Neuron (in vitro differentiated cells): ENCODE measurements around the gene CLDN14.

ENCODE experiments used
- H2AFZ ChIP-seq: one replicate; pipeline ENCODE4 v1.6.1; 2013; ENCODE audit warnings: low read depth, mild to moderate bottlenecking, inconsistent platforms, low read length, moderate library complexity
- H3K27me3 ChIP-seq: one replicate; pipeline ENCODE4 v1.6.1; 2013; ENCODE audit warnings: low read length; ENCODE audit not compliant: insufficient read depth
- H3K36me3 ChIP-seq: one replicate; pipeline ENCODE4 v1.6.1; 2013; ENCODE audit warnings: low read length; ENCODE audit not compliant: insufficient read depth
- H3K4me1 ChIP-seq: one replicate; pipeline ENCODE4 v1.6.1; 2013; ENCODE audit warnings: low read length; ENCODE audit not compliant: insufficient read depth
- H3K4me3 ChIP-seq: 2 replicates; pipeline ENCODE4 v1.5.1; 2013; ENCODE audit warnings: mild to moderate bottlenecking, low read length, moderate library complexity
- H3K9me3 ChIP-seq: one replicate; pipeline ENCODE4 v1.6.1; 2013; ENCODE audit warnings: low read length

The CLDN14 gene

GRCh38 chr21:36415375-36415774, 64.5 kb downstream of the CLDN14 start:
- no peaks in the 10 kb centered on the region for H3K4me1 ChIP-seq
- no peaks in the 10 kb centered on the region for H3K27me3 ChIP-seq
- peaks cover 54% of the 10 kb centered on the region for H3K36me3 ChIP-seq
- no peaks in the 10 kb centered on the region for H3K9me3 ChIP-seq
- H3K4me3 ChIP-seq: no peak overlapping the region
- no peak overlapping the region for H2AFZ ChIP-seq

GRCh38 chr21:36412916-36413315, 67.0 kb downstream of the CLDN14 start:
- no peaks in the 10 kb centered on the region for H3K4me1 ChIP-seq
- H2AFZ ChIP-seq: no peak overlapping the region
- peaks cover 61% of the 10 kb centered on the region for H3K36me3 ChIP-seq
- no peaks in the 10 kb centered on the region for H3K27me3 ChIP-seq
- H3K4me3 ChIP-seq: no peak overlapping the region
- no peaks in the 10 kb centered on the region for H3K9me3 ChIP-seq

GRCh38 chr21:36411301-36411700, 68.6 kb downstream of the CLDN14 start:
- Histone ChIP-seq H3K4me1 (no peaks in the 10 kb centered on the region), H3K36me3 (peaks cover 56% of the 10 kb centered on the region), H3K27me3 (no peaks in the 10 kb centered on the region)

More at GRCh38 chr21:36411301-36411700, 68.6 kb downstream of the CLDN14 start:
- Histone ChIP-seq H2AFZ (no peak overlapping the region), H3K4me3 (no peak overlapping the region), H3K9me3 (no peaks in the 10 kb centered on the region)
